Breast epithelium (tissue), 3 donors: Measurements from ENCODE around the gene GOLGA8N.
"Not testable (repeated sequence)": the region's sequence is repeated elsewhere in the genome, so short reads cannot be mapped to it uniquely, and the experiment has no call there.

Experiments used
- CTCF ChIP-seq, 3 donors: fragments of 450-650 bp; IDR thresholded peaks; one replicate each; pipeline ENCODE4 v1.5.1; 2016 to 2017; ENCODE audit warnings: antibody characterized with exemption in 3 of 3, mild to moderate bottlenecking in 3 of 3, moderate library complexity in 3 of 3
- POLR2A ChIP-seq: fragments of 450-650 bp; IDR thresholded peaks from one replicate; pipeline ENCODE4 v1.6.1; 2016; ENCODE audit warnings: antibody characterized with exemption, mild to moderate bottlenecking, moderate library complexity

- TF ChIP-seq CTCF (IDR thresholded peaks at IDR 0.05); POLR2A: not testable (repeated sequence)
Observed at GRCh38 chr15:32615871-32616426, 22.7 kb downstream of the GOLGA8N start.
